Measurements from ENCODE around the gene GK2. TPM values are rescaled to one million over a fixed set of nuclear protein-coding genes. Genes with fewer than 3 reads are reported as not detected.

The GK2 gene
- total RNA-seq, 1 donor from 2014 or later = not detected

DNA sequence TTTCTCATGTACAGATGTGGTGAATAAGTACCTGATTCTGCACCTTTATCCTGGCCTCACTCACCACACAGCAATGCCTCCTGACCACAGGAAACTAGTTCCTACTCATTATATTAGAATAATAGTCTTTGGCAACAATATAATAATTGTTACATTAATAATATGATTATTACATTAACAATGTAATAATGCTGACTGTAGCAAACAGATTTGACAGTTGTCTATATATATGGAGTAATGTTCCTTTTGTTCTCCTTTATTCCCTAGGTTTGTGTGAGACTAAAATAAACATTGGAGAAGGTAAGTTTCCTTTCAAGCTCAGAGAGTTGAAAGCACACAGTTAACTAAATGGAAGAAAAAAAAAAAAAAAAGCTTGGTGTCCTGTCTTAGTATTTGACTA, 41.6 kb downstream of the GK2 start:
- Histone ChIP-seq H3K9ac (no peak overlapping the region), H3K4me3 (no peak overlapping the region), H3K27ac (no peak overlapping the region), H3K4me2 (no peak overlapping the region), H3F3A (ENCODE audit: low read depth) (no peaks in the 10 kb centered on the region), H4K20me1 (ENCODE audit: low read depth) (no peaks in the 10 kb centered on the region), H3K79me2 (ENCODE audit: low read depth) (no peaks in the 10 kb centered on the region), H3K27me3 (no peaks in the 10 kb centered on the region), H3K4me1 (no peaks in the 10 kb centered on the region), H2AFZ (replicated peaks) (no peak overlapping the region), H3K9me3 (ENCODE audit: low read depth) (no peaks in the 10 kb centered on the region), H3K36me3 (no peaks in the 10 kb centered on the region)
- H3K36me3 Mint-ChIP-seq = no peaks in the 10 kb centered on the region
- H3K27me3 Mint-ChIP-seq (ENCODE audit: insufficient read depth, low read depth) = peaks cover 2% of the 10 kb centered on the region
- TF ChIP-seq, protein P1, sequence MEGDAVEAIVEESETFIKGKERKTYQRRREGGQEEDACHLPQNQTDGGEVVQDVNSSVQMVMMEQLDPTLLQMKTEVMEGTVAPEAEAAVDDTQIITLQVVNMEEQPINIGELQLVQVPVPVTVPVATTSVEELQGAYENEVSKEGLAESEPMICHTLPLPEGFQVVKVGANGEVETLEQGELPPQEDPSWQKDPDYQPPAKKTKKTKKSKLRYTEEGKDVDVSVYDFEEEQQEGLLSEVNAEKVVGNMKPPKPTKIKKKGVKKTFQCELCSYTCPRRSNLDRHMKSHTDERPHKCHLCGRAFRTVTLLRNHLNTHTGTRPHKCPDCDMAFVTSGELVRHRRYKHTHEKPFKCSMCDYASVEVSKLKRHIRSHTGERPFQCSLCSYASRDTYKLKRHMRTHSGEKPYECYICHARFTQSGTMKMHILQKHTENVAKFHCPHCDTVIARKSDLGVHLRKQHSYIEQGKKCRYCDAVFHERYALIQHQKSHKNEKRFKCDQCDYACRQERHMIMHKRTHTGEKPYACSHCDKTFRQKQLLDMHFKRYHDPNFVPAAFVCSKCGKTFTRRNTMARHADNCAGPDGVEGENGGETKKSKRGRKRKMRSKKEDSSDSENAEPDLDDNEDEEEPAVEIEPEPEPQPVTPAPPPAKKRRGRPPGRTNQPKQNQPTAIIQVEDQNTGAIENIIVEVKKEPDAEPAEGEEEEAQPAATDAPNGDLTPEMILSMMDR (IDR thresholded peaks at IDR 0.05) = no peak
- TF ChIP-seq EZH2phosphoT487 (IDR thresholded peaks at IDR 0.05) = no peak
- no peak for TF ChIP-seq EZH2 (IDR thresholded peaks at IDR 0.05)
- peaks cover 4% of the 10 kb centered on the region for H3K4me1 Mint-ChIP-seq
- no peak overlapping the region for H3K27ac Mint-ChIP-seq
- H3K9me3 Mint-ChIP-seq = no peaks in the 10 kb centered on the region
- DNase-seq (ENCODE audit: low spot score) = no peak
- no peak overlapping the region for H3K4me3 Mint-ChIP-seq

DNA sequence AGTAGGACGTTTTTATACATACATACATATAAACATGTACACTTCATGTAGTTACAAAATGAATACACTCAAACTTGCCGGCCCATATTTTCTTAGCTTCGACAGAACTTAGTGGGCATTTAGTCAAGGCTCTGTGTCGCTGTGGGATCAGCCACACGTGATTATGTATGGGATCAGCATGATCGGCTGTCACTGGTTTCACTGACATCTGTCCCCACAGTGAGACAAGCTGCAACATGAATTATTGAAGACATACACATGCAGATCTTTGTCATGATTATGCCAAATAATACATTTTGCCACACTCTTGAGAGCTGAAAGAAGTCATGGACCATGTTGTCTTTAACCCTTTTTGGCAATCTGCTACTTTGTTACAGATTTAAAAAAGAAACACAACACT, 44.0 kb downstream of the GK2 start:
- no peak overlapping the region for H3K27ac ChIP-seq
- Mint-ChIP-seq H3K4me1 (peaks cover 4% of the 10 kb centered on the region), H3K36me3 (no peaks in the 10 kb centered on the region), H3K4me3 (no peak overlapping the region), H3K27me3 (ENCODE audit: insufficient read depth, low read depth) (no peaks in the 10 kb centered on the region), H3K9me3 (no peaks in the 10 kb centered on the region), H3K27ac (no peak overlapping the region)
- H3F3A ChIP-seq (ENCODE audit: low read depth) = no peaks in the 10 kb centered on the region
- no peak overlapping the region for H3K9ac ChIP-seq
- H3K36me3 ChIP-seq = no peaks in the 10 kb centered on the region
- TF ChIP-seq, protein P1 (IDR thresholded peaks at IDR 0.05) = no peak
- TF ChIP-seq EZH2phosphoT487 (IDR thresholded peaks at IDR 0.05) (no peak), EZH2 (IDR thresholded peaks at IDR 0.05) (no peak)
- H4K20me1 ChIP-seq (ENCODE audit: low read depth) = no peaks in the 10 kb centered on the region
- H3K27me3 ChIP-seq = no peaks in the 10 kb centered on the region
- no peaks in the 10 kb centered on the region for H3K4me1 ChIP-seq
- no peaks in the 10 kb centered on the region for H3K79me2 ChIP-seq (ENCODE audit: low read depth)
- DNase-seq (ENCODE audit: low spot score) = no peak
- H2AFZ ChIP-seq (replicated peaks) = no peak overlapping the region
- H3K4me3 ChIP-seq = no peak overlapping the region
- H3K4me2 ChIP-seq = no peak overlapping the region
- no peaks in the 10 kb centered on the region for H3K9me3 ChIP-seq (ENCODE audit: low read depth)

DNA sequence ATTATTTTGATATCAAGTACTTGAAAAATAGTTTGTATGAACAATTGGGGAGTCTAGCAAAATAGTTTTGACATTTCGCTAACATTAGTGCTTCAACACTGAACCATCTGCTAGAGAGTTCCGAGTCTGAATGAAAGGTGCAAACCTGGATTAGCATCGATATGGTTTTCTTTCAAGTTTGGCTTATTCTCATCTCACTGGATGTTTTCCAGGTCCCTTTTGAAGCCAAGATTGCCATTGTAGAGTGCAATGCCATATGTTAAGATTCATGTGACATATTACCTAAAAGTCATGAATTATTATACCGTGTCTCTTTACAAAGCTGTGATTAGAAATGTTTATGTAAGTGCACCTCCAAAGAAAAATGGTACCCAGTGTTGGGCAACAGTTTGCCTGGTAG, 45.4 kb downstream of the GK2 start:
- peaks cover 4% of the 10 kb centered on the region for H3K4me1 Mint-ChIP-seq
- Histone ChIP-seq H2AFZ (replicated peaks) (no peak overlapping the region), H3K36me3 (no peaks in the 10 kb centered on the region), H3F3A (ENCODE audit: low read depth) (no peaks in the 10 kb centered on the region), H3K9ac (no peak overlapping the region), H3K4me3 (no peak overlapping the region), H3K4me2 (no peak overlapping the region), H3K4me1 (no peaks in the 10 kb centered on the region), H3K79me2 (ENCODE audit: low read depth) (no peaks in the 10 kb centered on the region), H4K20me1 (ENCODE audit: low read depth) (no peaks in the 10 kb centered on the region), H3K27ac (no peak overlapping the region), H3K9me3 (ENCODE audit: low read depth) (no peaks in the 10 kb centered on the region), H3K27me3 (no peaks in the 10 kb centered on the region)
- H3K9me3 Mint-ChIP-seq = no peaks in the 10 kb centered on the region
- no peak for TF ChIP-seq EZH2phosphoT487 (IDR thresholded peaks at IDR 0.05)
- TF ChIP-seq EZH2 (IDR thresholded peaks at IDR 0.05) = no peak
- TF ChIP-seq, protein P1 (IDR thresholded peaks at IDR 0.05) = no peak
- no peak overlapping the region for H3K4me3 Mint-ChIP-seq
- H3K27me3 Mint-ChIP-seq (ENCODE audit: insufficient read depth, low read depth) = no peaks in the 10 kb centered on the region
- H3K27ac Mint-ChIP-seq = no peak overlapping the region
- H3K36me3 Mint-ChIP-seq = no peaks in the 10 kb centered on the region
- DNase-seq (ENCODE audit: low spot score) = no peak
